Left renal cortex interstitium (tissue), 4 donors: ENCODE measurements around the gene COL4A6. TPM values are rescaled to one million over a fixed set of nuclear protein-coding genes. Genes with fewer than 3 reads are reported as not detected.
"Not testable (repeated sequence)": the region's sequence is repeated elsewhere in the genome, so short reads cannot be mapped to it uniquely, and the experiment has no call there.

ENCODE experiments used
- DNase-seq, 4 donors: peaks; one replicate each; pipeline ENCODE4 v3.0.0-alpha.2; 2013; ENCODE audit warnings: low read depth in 4 of 4, low spot score in 2 of 4, missing footprints in 1 of 4
- polyA plus RNA-seq, 4 donors: library from polyadenylated mRNA; unstranded; fragments of 120-200 nt; gene quantifications; one replicate each; pipeline ENCODE4 v1.2.1, GENCODE V29; 2013; ENCODE audit not compliant: insufficient read length in 4 of 4

COL4A6 gene
- polyA plus RNA-seq, 4 donors = 15.7 to 18.9 (median 17.1) TPM

DNA sequence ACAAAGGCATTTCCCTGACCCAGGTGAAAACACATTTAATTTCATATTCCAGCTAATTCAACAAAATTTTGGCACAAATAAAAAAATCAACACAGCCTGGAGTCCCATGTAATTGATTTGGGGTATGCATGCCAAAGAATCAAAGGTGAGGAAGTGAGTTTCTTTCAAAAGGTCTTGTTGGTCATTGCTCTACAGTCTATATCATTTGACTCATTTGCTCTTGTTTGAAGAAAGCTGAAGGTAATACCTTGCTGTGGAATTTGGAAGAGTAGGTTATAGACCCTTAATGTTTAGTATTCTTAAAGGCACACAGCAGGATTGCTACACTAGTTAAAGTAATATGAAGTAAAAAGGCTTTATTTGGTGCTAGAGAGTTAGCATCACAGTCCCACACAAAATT lies 25.4 kb downstream of the COL4A6 start:
- no peak for DNase-seq

DNA sequence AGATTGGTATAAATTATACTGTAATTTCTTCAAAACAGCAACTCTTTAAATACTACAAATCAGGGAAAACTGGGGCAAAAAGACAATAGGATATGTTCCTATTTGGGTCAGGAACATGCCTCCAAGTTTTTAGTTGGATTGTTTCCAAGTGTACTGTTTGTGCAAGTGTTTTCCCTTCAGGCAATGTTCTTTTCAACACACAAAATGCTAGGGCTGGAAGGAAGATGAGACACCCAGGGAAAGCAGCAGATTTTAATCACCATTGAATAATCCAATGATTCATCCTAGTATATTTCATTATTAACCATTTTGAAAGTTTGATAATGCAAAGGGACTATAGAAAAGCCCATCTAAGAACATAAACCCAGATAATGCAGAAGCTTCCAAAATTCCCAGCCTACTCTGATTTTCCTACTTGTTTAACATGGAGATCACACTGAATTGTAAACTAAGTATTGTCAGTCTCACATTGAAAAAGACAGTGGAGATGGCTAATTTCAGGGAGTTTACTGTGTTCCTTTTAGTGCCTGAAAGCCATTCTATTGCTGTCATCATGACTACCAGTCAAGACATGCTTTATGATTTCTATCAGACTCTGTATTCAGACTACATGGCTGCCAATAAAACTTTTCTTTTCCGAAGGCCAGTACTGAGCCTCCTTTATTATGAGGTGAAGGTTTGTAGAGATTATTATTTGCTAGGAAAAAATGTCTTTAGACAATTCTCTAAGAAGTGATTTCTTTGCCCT lies 38.6 kb downstream of the COL4A6 start:
- no peak for DNase-seq

DNA sequence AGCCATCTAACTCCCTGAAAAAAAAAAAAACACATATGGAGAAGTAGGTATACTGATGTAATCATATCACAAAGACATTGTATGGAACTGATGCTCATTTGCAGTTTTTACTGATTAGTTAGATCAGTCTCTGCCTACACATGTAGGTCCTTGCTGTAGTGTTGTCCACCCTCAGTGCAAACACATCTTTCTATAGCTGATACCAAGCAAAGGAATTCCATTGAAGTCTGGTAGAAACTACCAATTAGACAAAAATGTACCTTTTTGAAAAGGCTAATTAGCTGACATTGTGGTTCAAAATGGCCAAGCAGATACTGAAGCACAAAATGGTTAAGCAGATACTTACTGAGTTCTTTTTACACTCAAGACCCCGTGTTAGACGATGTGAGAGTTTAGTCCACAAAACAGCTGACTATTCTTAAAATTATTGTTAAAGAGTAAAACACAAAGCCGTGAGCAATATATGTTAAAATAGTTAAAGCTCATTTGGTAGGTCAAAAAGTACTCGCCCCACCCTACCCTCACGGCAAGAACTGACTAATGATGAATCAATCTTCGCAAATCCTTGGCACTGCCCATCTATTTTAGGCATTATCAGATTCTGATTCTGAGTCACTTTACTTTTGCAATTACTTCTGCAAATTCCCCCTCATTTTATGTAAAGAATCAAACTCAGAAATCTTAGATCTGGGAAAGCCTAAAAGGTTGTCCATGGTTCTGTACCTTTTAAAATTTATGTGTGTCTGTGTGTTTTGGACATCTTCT lies 40.4 kb downstream of the COL4A6 start:
- DNase-seq = no peak

DNA sequence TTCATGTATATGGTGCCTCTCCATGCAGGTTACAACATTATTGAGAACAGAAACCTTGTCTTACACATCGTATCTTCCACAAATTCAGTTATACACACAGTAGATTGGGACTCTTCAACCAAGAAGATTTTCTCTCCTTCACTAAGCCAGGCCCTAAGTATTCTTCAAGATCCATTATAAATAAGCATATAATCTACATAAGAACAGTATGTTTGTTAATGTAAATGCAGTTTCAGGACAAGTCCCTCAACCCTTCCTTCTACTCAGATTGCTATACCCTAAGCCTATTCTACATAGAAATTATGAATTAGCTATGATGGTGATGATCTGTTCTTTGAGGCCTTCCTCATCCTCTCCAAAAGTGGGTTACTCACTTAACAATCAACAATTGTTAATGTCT lies 41.2 kb downstream of the COL4A6 start:
- DNase-seq = no peak

DNA sequence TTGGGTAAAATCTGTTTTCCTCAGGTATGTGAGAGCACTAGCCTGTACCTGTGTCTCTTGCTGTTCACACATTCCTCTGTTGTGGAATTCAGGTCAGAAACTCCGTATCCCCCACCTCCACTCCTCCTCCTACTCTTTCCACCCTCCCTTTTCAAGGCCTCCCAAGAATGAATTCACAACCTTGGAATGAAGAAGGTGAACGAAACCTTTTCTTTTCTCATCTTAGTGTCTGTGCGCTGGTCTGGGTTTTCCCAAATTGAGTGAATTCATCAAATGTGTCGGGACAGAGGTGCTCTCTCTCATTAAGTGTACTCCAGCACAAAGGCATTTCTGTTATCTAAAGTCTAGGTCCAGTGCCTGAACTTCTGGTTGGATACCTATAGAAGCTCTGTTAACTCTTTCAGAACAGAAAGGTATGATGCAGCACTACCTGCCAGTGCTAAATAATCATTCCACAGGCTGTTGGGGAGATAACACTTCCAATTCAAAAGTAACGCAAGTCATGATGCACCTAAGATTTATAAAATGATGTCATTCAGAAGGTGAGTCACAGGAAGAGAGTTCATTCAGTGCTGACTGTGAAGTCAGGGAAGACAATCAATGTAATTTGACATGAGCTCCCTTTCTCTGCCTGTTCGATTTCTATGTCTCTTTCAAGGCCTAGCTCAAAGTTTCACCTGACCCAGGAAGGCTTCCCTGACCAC lies 41.9 kb downstream of the COL4A6 start:
- DNase-seq = no peak

DNA sequence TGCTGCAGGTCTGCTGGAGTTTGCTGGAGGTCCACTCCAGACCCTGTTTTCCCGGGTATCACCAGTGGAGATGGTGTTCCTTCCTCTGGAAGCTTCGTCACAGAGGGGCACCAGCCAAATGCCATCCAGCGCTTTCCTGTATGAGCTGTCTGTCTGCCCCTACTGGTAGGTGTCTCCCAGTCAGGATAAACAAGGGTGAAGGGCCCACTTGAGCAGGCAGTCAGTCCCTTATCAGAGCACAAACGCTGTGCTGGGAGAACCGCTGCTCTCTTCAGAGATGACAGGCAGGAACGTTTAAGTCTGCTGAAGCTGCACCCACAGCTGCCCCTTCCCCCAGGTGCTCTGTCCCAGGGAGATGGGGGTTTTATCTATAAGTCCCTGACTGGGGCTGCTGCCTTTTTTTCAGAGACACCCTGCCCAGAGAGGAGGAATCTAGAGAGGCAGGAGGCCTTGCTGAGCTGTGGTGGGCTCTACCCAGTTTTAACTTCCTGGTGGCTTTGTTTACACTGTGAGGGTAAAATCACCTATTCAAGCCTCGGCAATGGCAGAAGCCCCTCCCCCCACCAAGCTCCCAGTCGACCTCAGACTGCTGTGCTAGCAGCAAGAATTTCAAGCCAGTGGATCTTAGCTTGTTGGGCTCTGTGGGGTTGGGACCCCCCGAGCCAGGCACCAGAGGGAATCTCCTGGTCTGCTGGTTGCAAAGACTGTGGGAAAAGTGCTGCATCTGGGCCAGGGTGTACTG lies 47.1 kb downstream of the COL4A6 start:
- not testable (repeated sequence) for DNase-seq

DNA sequence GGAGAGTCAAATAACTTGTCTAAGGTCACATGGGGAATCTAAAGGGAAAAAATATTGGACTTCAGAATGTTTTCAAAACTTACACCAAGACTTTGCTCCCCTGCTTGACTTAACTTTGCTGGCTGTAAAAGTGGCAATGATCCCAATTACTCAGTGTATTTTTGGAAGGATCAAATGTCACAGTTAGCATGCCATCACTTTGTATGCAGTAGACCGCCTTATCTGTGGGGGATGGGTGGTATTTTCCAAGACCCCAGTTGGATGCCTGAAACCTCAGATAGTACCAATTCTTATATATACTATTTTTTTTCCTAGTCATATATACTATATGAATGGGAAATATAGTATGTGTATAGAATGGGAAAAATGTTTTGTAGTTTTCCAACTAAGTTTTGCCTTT lies 53.4 kb downstream of the COL4A6 start:
- no peak for DNase-seq

DNA sequence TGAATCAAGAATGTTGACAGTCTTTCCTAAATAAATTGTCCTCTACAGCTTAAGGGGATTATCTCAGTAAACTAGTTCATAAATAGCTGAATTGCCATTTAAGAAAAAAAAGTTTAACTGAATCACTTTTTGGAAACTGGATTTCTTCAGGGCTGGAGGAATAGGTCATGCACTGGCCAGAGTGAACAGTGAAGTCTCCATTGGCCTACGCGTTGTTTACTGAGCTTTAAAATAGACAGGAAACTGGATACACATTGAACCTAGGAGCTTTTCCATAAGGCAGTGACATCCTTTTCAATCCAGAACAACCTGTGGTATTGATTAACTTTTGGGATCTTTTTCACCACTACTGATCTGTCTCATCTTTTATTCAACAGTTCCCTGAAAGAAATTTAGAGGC lies 58.0 kb downstream of the COL4A6 start:
- no peak for DNase-seq

DNA sequence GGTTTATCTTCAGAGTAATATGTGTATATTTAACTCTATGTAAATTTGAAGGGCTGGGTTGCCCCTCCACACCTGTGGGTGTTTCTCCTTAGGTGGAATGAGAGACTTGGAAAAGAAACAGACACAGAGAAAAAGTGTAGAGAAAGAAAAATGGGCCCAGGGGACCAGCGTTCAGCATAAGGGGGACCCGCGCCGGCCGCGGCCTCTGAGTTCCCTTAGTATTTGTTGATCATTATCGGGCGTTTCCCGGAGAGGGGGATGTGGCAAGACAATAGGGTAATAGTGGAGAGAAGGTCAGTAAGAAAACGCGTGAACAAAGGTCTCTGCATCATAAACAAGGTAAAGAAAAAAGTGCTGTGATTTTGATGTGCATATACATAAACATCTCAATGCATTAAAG lies 61.4 kb downstream of the COL4A6 start:
- DNase-seq = not testable (repeated sequence)

DNA sequence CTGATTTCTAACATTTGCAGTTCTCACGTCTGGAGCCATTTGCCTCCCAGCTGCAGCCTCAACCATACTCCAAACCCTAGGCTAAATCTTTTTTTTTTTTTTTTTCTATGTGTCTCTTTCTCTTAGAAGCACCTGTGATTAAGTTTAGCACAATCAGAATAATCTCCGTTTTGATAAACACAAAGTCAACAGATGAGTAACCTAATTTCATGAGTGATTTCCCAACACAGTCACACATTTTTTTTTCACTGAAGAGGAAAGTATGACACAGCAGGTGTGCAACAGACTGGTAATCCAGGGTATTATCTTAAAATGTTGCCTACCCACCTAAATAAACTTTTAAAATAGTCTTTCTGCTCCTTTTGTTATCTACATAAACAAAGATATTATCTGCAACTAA lies 62.6 kb downstream of the COL4A6 start:
- DNase-seq = not testable (repeated sequence)

DNA sequence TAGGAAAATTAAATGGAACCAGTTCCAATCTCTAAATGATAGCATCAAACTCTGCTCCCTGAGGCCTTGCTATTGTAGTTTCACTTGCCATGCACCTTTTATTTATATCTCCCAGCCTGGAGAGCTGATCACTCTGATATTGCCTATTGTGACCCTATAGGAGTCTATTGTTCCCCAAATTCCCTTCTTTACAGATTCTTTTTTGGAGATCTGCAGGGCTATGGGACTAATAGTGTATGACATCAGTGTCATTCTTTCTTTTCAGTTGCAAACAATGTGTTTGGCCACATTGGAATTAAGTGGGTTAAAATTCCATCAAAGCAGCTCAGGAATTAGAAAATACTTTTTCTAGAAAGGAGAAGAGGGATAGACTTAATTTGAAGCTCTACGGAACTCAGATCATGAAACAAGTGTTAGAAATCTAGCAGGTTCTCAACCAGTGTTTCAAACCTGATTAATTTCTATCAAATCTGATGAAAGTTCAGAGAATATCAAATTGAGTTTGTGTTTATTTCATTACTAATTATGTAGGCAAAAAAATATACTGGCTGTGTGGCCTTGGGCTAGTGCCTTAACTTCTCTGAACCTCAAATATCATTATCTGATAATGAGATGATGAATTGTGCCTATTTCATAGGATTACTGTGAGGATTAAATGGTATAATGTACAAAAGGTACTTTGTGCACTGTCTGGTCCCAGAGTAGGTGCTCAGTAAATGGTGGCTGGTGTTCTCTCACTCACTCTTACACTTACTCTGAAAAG lies 71.4 kb downstream of the COL4A6 start:
- DNase-seq = no peak

DNA sequence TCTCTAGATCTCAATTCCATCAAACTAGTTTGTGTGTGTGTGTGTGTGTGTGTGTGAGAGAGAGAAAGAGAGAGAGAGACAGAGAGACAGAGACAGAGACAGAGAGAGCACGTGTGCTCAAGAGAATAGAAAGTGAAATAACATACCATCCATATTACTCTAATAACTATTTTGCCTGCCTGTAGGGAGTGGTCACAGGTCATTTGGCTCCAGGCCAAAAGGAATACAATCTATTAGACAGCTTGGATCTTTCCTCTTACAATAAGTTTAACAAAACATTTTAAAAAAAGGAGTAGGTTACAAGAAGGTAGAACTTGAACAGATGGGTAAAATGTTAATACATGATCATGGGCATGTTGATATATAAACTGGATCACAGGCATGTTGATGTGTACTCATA lies 76.2 kb downstream of the COL4A6 start:
- no peak for DNase-seq

DNA sequence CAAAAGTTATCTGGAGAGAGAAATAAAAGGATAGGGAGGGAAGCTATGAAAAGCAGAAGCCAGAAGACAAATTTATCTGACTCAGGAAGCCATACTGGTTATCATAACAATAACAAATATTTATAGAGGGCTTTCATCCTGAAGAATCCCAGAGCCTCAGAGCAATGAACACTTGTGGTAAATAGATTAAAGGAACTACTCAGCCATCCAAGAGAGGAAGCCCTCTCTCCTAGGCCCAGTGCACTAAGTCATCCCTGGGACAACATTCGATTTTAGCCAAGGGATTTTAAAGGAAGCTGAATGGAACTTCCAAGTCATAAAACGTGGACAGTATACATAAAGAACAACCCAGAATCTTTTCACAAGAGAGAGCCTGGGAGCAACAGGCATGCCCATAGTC lies 76.9 kb downstream of the COL4A6 start:
- DNase-seq = no peak

DNA sequence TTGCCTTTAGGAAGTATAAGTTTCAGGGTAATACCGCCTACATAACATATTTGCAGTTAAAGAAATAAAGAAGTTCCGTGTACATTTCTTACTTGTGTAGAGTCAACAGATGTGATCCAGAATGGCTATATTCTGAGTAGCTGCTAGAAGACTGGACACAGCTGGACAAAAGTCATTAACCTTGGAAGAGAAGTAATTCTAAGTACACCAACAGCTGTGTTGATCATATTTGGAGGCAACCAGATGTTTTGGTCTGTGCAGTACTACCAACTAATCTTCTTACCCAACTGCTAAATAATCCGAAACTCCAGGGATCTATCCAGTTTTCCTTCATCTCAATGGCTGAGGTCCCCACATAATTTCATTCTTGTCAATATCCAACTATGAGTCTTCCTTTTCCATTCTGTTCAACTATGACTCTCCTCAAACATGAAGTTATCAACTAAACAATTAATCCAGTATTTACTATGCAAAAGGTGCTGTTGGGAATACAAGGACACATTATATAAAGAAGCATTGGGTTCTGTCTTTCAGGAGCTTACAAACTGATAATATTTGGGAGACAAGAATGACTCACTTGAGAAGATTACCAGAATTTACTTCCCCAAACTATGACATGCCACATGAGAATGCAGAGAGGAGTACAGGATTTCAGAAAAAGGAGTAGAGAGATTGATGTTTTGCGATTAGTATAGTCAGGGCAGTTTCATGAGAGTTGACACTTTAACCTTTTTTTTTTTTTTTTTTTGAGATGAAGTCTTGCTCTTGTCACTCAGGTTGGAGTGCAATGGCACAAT lies 78.2 kb downstream of the COL4A6 start:
- DNase-seq = no peak

DNA sequence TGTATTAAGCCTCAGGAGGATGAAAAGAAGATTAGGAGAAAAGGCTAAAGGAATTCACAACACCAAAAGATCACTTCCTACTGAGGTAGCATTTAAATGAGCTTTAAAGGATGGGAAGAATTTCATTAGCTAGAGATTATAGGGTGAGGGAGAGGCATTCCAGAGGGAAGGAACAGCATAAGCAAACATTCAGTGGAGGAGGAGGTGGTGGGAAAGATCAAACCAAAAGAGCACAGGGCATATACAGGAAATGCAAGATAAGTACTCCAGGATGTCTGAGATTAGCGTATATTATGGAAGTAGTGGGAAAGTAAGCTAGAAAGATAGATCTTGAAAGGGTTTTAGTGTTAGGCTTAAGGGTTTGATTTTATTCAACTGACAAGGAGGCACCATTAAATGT lies 84.8 kb downstream of the COL4A6 start:
- DNase-seq = no peak

DNA sequence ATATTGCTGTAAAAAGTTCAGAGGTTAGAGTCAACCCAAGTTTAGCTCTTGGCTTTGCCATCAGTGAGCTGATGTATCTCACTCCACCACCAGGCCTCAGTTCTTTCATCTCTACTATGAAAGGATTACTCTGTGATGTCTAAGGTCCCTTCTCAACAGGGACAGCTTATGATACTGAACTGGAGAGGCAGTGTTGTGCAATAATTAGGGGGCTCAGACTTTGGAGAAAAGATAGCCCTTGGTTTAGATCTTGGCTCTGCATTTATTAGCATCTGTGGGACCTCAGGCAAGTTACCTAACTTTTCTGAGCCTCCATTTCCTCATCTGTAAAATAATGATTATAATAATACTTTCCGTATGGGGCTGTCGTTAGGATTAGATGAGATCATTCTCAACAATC lies 89.0 kb downstream of the COL4A6 start:
- DNase-seq = no peak

DNA sequence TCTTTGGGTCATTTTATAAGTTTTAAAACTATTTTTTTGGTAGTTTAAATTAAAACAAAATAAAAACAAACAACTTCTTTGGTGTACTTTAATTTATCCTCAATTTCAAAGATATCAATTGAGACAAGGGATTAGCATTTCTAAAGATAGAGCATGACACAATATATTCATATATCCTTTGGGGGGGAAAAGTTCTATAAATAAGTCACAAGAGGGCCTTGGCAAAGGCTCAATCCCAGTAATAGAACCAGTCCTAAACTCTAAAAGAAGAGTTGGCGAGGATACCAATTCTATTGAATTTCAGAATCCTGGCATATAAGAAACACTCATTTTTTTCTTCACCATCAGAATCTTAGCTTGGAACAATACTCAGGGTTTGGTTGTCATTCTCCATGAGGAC lies 89.7 kb downstream of the COL4A6 start:
- no peak for DNase-seq

DNA sequence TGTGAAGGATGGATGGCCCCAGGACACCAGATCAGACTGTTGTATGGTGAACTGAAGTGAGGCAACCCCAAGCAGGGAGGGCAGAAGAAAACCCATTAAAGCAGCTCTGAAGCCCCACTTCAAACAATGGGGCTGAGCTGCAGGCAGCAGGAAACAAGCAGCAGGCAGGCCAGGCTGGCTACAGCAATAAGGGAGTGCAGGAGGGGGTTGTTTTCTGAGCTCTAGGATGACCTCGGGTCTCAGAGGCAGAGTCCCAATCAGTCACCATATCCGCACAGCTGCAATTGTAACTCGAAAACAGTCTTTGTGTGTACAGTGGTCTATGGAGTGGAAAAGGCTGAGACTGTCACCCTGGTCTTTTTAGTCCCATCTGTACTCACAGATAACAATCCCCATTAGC lies 90.4 kb downstream of the COL4A6 start:
- DNase-seq = no peak

DNA sequence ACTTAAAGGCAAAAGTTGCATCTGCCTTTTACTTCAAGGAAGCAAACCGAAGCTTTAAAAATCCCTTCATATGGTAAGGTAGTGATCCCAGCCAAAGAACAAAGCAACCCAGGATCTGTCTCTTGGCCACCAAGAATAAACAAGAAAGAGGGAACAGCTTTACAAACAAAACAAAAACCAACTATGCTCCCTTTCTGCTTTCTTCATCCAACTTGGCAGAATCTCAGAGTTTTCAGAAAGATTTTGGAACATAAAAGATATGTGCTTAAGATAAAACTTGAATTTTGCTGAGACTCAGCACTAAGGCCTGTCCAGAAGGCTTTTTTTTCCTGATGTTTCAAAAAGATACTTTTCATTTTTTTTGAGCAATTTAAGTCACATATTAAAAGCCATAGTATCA lies 94.0 kb downstream of the COL4A6 start:
- no peak for DNase-seq
